K562 (cell line): Measurements from ENCODE around the gene TAC3. TPM values are rescaled to one million over a fixed set of nuclear protein-coding genes. Genes with fewer than 3 reads are reported as not detected.
"Not testable (repeated sequence)": the region's sequence is repeated elsewhere in the genome, so short reads cannot be mapped to it uniquely, and the experiment has no call there.

Experiments
- ATAC-seq: fragments of 200-7000 bp; cut with Tn5 transposase; 3 replicates; pipeline ENCODE4 v1.9.1; 2020; ENCODE audit warnings: moderate library complexity
- BruUV-seq: library from RNA; stranded (reverse); fragments of 400-500 nt; replicated peaks from 2 replicates; lab custom pipeline; 2021; lab: Mats Ljungman, UMichigan
- CTCF ChIA-PET: fragments of 300-600 bp; formaldehyde crosslinking; extraction: SDS; loops from one replicate; lab custom pipeline; 2021; ENCODE audit warnings: low intra/inter-chr PET ratio; lab: Yijun Ruan, JAX
- POLR2A ChIA-PET: fragments of 300-600, 350-650 bp; sonication (Branson Sonifier 250); formaldehyde crosslinking; extraction: SDS; loops from one replicate; lab custom pipeline; 2021; ENCODE audit warnings: antibody characterized with exemption, inconsistent platforms; lab: Yijun Ruan, JAX
- DNase-seq, 4 experiments: peaks; one replicate each; pipeline versions ENCODE4 v3.0.0 to v3.0.0-alpha.2; 2011 to 2018; ENCODE audit warnings: low spot score in 3 of 4, mixed read lengths in 3 of 4; ENCODE audit errors: extremely low read depth in 1 of 4
- FAIRE-seq: peaks from 2 replicates; lab custom pipeline; 2011; peaks lifted over from hg19 to GRCh38; lab: Jason Lieb, UNC
- H2AFZ ChIP-seq: 2 replicates; pipeline ENCODE4 v1.6.0; 2011; ENCODE audit warnings: low read depth, low read length, control low read depth, inconsistent platforms
- H3K27ac ChIP-seq: fragments of 200-600 bp; 3 replicates; pipeline ENCODE4 v1.8.0; 2011; ENCODE audit warnings: low read depth, mild to moderate bottlenecking, control low read depth, inconsistent platforms, low read length, moderate library complexity, mixed read lengths; ENCODE audit errors: extremely low read depth
- H3K27me3 ChIP-seq, 2 experiments: fragments of 300-600 bp in 1 of 2; 2 replicates in 1 of 2; 3 replicates in 1 of 2; pipeline versions ENCODE4 v1.6.0 to v1.8.0; 2011; ENCODE audit warnings: inconsistent platforms in 2 of 2, low read length in 2 of 2, mild to moderate bottlenecking in 1 of 2, mixed read lengths in 1 of 2, moderate library complexity in 1 of 2; ENCODE audit not compliant: control insufficient read depth in 2 of 2, insufficient read depth in 2 of 2
- H3K36me3 ChIP-seq: fragments of 300-600 bp; 3 replicates; pipeline ENCODE4 v1.8.0; 2011; ENCODE audit warnings: mild to moderate bottlenecking, low read length, inconsistent platforms; ENCODE audit not compliant: control insufficient read depth, insufficient read depth
- H3K4me1 ChIP-seq, 2 experiments: fragments of 200-600 bp in 1 of 2; replicated peaks in 1 of 2; 2 replicates in 1 of 2; 3 replicates in 1 of 2; pipeline versions ENCODE4 v1.5.1 to v1.8.0; 2011; ENCODE audit warnings: inconsistent platforms in 2 of 2, low read length in 2 of 2, mild to moderate bottlenecking in 1 of 2, mixed read lengths in 1 of 2, moderate library complexity in 1 of 2; ENCODE audit not compliant: control insufficient read depth in 2 of 2, insufficient read depth in 2 of 2
- H3K4me2 ChIP-seq: 2 replicates; pipeline ENCODE4 v1.6.1; 2011; ENCODE audit warnings: low read length, control low read depth, inconsistent platforms, mixed read lengths; ENCODE audit not compliant: insufficient read depth
- H3K4me3 ChIP-seq: fragments of 200-600 bp; sonication (generic), shearing (Covaris generic); 2 replicates; pipeline ENCODE4 v1.5.1; 2016; ENCODE audit warnings: control low read depth, inconsistent platforms
- H3K79me2 ChIP-seq: fragments of 200-600 bp; 3 replicates; pipeline ENCODE4 v1.8.0; 2011; ENCODE audit warnings: low read length, inconsistent platforms; ENCODE audit not compliant: control insufficient read depth, insufficient read depth
- H3K9ac ChIP-seq, 2 experiments: 2 replicates each; pipeline versions ENCODE4 v1.6.0 to v1.6.1; 2011; ENCODE audit warnings: low read depth in 2 of 2, low read length in 2 of 2, control low read depth in 1 of 2, inconsistent platforms in 1 of 2, mild to moderate bottlenecking in 1 of 2, mixed read lengths in 1 of 2; ENCODE audit not compliant: insufficient read depth in 1 of 2
- H3K9me1 ChIP-seq: one replicate; pipeline ENCODE4 v1.6.0; 2011; ENCODE audit warnings: inconsistent platforms, mild to moderate bottlenecking, low read length, moderate library complexity; ENCODE audit not compliant: control insufficient read depth, insufficient read depth
- H3K9me3 ChIP-seq: replicated peaks from 2 replicates; pipeline ENCODE4 v1.5.1; 2011; ENCODE audit warnings: low read depth, low read length, inconsistent platforms; ENCODE audit not compliant: control insufficient read depth, insufficient read depth
- H4K20me1 ChIP-seq: replicated peaks from 2 replicates; pipeline ENCODE4 v1.6.1; 2011; ENCODE audit warnings: low read length, inconsistent platforms, mixed read lengths; ENCODE audit not compliant: control insufficient read depth, insufficient read depth
- ATF7 ChIP-seq: fragments of 450-650 bp; IDR thresholded peaks from 2 replicates; pipeline ENCODE4 v1.7.1; 2014; ENCODE audit warnings: mild to moderate bottlenecking, moderate library complexity
- CTBP1 ChIP-seq: fragments of 450-650 bp; IDR thresholded peaks from 2 replicates; pipeline ENCODE4 v1.6.1; 2016; ENCODE audit warnings: borderline replicate concordance
- FOSL1 ChIP-seq: fragments of 200-800 bp; sonication (Bioruptor generic); conservative IDR thresholded peaks from 2 replicates; pipeline ENCODE4 v1.6.1; 2016; ENCODE audit warnings: missing genetic modification characterization, missing compliant biosample characterization
- JUND ChIP-seq, 2 experiments: IDR thresholded peaks; 2 replicates in 1 of 2; 3 replicates in 1 of 2; pipeline ENCODE4 v1.6.1; 2011; ENCODE audit warnings: borderline replicate concordance in 2 of 2, low read depth in 2 of 2, low read length in 2 of 2, improper control_type of control experiment in 1 of 2, missing biosample characterization in 1 of 2, missing genetic modification characterization in 1 of 2, missing genetic modification reagents in 1 of 2
- SMARCA4 ChIP-seq: fragments of 450-650 bp; IDR thresholded peaks from 2 replicates; pipeline ENCODE4 v1.6.1; 2016
- SMARCE1 ChIP-seq: fragments of 450-650 bp; IDR thresholded peaks from 2 replicates; pipeline ENCODE4 v1.7.1; 2016; ENCODE audit warnings: mild to moderate bottlenecking
- ZNF121 ChIP-seq: sonication (generic); formaldehyde crosslinking; conservative IDR thresholded peaks from 2 replicates; pipeline ENCODE4 v1.8.0; 2022; ENCODE audit warnings: missing genetic modification reagents
- WGBS: fragments of 100-300 bp; shearing (Covaris generic); methylation state at CpG from one replicate; pipeline ENCODE4 v1.1.6; 2016; ENCODE audit warnings: low coverage, mixed read lengths; ENCODE audit not compliant: insufficient coverage; ENCODE audit errors: missing lambda C conversion rate; 5-methylcytosine and 5-hydroxymethylcytosine counted together
- in situ Hi-C: fragments of 300-500 bp; cut with MboI; formaldehyde crosslinking; loops from 4 replicates; pipeline ENCODE4 v1.15.0; 2018; ENCODE audit warnings: inconsistent platforms, mixed read lengths
- intact Hi-C: fragments of 100-400 bp; cut with micrococcal nuclease; formaldehyde crosslinking; loops from 2 replicates; pipeline ENCODE4 v1.14.2; 2022
- polyA plus RNA-seq, 8 experiments: library from polyadenylated mRNA; depleted of rRNA in 4 of 8; stranded (reverse) in 5 of 8; unstranded in 3 of 8; fragments of >200 nt; fragmentation: Nextera tagmentation in 2 of 8; fragmentation: Illumina TruSeq in 1 of 8; extraction: Ambion mirVana in 2 of 8; extraction: Trizol in 1 of 8; gene quantifications; 2 replicates each; pipeline versions ENCODE4 v1.2.1 to v1.2.3, GENCODE V29; 2011 to 2014; ENCODE audit warnings: inconsistent platforms in 1 of 8, missing spikeins in 1 of 8
- total RNA-seq, 7 experiments: library from RNA; depleted of rRNA in 6 of 7; stranded (reverse); fragments of >200 nt in 6 of 7; fragmentation: Illumina TruSeq in 2 of 7; extraction: Trizol in 2 of 7; gene quantifications; 2 replicates each; pipeline versions ENCODE4 v1.2.1 to v1.2.3, GENCODE V29; 2011 to 2021; ENCODE audit warnings: low replicate concordance in 1 of 7
- TF ChIP-seq, protein P1 (sequence below), 2 experiments: fragments of 450-650 bp in 1 of 2; sonication (generic) in 1 of 2; formaldehyde crosslinking in 1 of 2; IDR thresholded peaks in 1 of 2; conservative IDR thresholded peaks in 1 of 2; 2 replicates each; pipeline versions ENCODE4 v1.6.1 to v1.8.1; 2016 to 2023; ENCODE audit warnings: mild to moderate bottlenecking in 2 of 2, moderate library complexity in 2 of 2, inconsistent platforms in 1 of 2, missing genetic modification reagents in 1 of 2

The TAC3 gene
- total and polyA plus RNA-seq, 9 of the 15 experiments (the other 6 are each of a cell fraction or from before 2014, with no cell fraction given), result 0.29 to 2.8 (median 1.4) TPM

DNA sequence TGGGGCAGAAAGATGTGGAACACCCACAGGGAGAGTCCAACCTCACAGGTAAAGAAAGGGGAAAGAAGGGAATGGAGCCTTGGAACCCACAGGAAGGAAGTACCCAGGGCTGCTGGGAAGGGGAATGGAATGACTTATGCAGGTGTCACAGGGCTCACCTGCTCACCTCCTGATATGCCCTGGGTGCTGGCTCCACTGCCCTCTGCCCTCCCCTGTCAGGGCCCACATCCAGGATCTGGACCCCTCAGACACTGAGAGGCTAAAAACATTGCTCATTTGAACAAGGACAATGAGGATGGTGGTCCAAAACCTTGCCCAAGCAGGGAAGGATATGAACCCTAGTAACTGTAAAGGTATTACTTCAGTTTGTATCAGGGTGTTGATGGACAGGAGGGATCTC lies 29.3 kb downstream of the TAC3 start:
- no peaks in the 10 kb centered on the region for H4K20me1 ChIP-seq
- TF ChIP-seq ZNF121, result no peak
- H3K79me2 ChIP-seq, result no peaks in the 10 kb centered on the region
- no peaks in the 10 kb centered on the region for H3K9me3 ChIP-seq
- H3K9ac ChIP-seq, result no peak overlapping the region
- ChIA-PET CTCF (interaction anchor here (1.0 to 1.7 kb wide), 4 partner anchors 14 to 148 kb away, joined by 3 to 8 read pairs (median 3); no protein-coding TSS in a partner anchor), POLR2A (interaction anchor here (1.0 to 1.3 kb wide), 3 partner anchors 16 to 125 kb away, joined by 3 to 4 read pairs (median 3); partner anchors contain the start of genes STAT6 and TAC3)
- H3K9me1 ChIP-seq, result no peaks in the 10 kb centered on the region
- DNase-seq, result peak in 1 of 4 experiments; percentile 1
- H2AFZ ChIP-seq, result peak overlapping the region; percentile 64; the same call in 1 of the 2 replicates
- FAIRE-seq, result no peak
- in situ Hi-C loops, result loop anchor here (5.0 kb wide), 1 partner anchor 40 kb away; no protein-coding TSS in a partner anchor
- H3K4me2 ChIP-seq, result no peak overlapping the region
- peaks cover 24 to 48% of the 10 kb centered on the region in 2 experiments for H3K4me1 ChIP-seq
- no peak overlapping the region for H3K27ac ChIP-seq
- H3K27me3 ChIP-seq, result no peaks in the 10 kb centered on the region
- H3K36me3 ChIP-seq, result no peaks in the 10 kb centered on the region
- no peak for ATAC-seq
- H3K4me3 ChIP-seq, result no peak overlapping the region
- intact Hi-C loops, result loop anchor here (1.0 to 5.0 kb wide), 4 partner anchors 40 to 230 kb away; partner anchors contain the start of gene SDR9C7
- no TSS peak for BruUV-seq

DNA sequence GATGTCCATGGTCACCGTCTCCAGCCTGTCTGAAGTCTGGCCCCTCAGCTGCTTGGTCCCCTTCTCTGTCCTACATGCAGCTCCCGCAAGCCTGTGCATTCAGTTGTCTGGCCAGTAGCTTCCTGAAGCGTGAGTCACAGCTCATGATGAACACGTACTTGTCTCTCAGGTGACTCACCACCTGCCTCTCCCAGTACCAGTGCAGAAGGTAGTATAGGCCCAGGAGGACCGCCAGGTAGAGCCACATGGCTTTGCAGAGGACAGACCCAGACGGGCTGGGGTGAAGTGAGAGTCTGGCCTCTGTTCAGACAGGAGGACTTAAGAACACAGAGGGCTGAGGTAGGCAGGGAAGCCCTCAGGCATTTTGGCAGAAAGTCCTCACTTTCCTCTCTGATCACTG lies 30.6 kb downstream of the TAC3 start:
- peak; percentile 16; the same call in 2 of the 3 replicates for ATAC-seq
- H3K27ac ChIP-seq; H3K4me2 ChIP-seq; H3K4me3 ChIP-seq; H3K36me3 ChIP-seq; H3K79me2 ChIP-seq; H2AFZ ChIP-seq; H3K9me3 ChIP-seq; H3K27me3 ChIP-seq; CTCF ChIA-PET; H3K9me1 ChIP-seq; H4K20me1 ChIP-seq; H3K9ac ChIP-seq; BruUV-seq; TF ChIP-seq JUND (tag; IDR thresholded peaks at IDR 0.05; ENCODE audit: borderline replicate concordance, low read depth, low read length): not testable (repeated sequence)
- WGBS, result 19% methylated on average over 4 of the region's 6 CpGs
- H3K4me1 ChIP-seq, result peaks cover 13 to 36% of the 10 kb centered on the region in 2 experiments
- in situ Hi-C loops, result loop anchor here (5.0 kb wide), 1 partner anchor 38 kb away; no protein-coding TSS in a partner anchor
- POLR2A ChIA-PET, result interaction anchor here (0.6 kb wide), 1 partner anchor 11 kb away, joined by 3 read pairs; no protein-coding TSS in a partner anchor
- TF ChIP-seq, protein P1, sequence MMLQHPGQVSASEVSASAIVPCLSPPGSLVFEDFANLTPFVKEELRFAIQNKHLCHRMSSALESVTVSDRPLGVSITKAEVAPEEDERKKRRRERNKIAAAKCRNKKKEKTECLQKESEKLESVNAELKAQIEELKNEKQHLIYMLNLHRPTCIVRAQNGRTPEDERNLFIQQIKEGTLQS (IDR thresholded peaks at IDR 0.05), result peak; percentile 87
- TF ChIP-seq, protein P1 (CRISPR knock-in tag; conservative IDR thresholded peaks at IDR 0.05), result not testable (repeated sequence)
- TF ChIP-seq ATF7 (peak; percentile 36; the same call in 1 of the 2 replicates), FOSL1 (tag) (peak; percentile 78), SMARCE1 (peak; percentile 57), JUND (IDR thresholded peaks at IDR 0.05; ENCODE audit: borderline replicate concordance, low read depth, low read length) (peak; percentile 25; the same call in 1 of the 2 replicates), CTBP1 (peak; percentile 49; the same call in 1 of the 2 replicates), SMARCA4 (peak; percentile 16; the same call in 1 of the 2 replicates)
- peak; percentile 85 for FAIRE-seq
- peak; percentile 6 to 42 (median 9) for DNase-seq
- intact Hi-C loops, result loop anchor here (5.0 kb wide), 2 partner anchors 53 to 228 kb away; partner anchors contain the start of gene SDR9C7
